ENCODE measurements around the gene GJA3.
"Not testable (repeated sequence)": the region's sequence is repeated elsewhere in the genome, so short reads cannot be mapped to it uniquely, and the experiment has no call there.

GJA3 gene

GRCh38 chr13:20181188-20181587 lies 20.3 kb upstream of the GJA3 start:
- DNase-seq: no peak

- DNase-seq: no peak
Measured at GRCh38 chr13:20178156-20178555, 17.3 kb upstream of the GJA3 start.

GRCh38 chr13:20177049-20177831 lies 16.4 kb upstream of the GJA3 start:
- DNase-seq: no peak

GRCh38 chr13:20175907-20176652 lies 15.2 kb upstream of the GJA3 start:
- DNase-seq: no peak

- DNase-seq: no peak
Measured at GRCh38 chr13:20175406-20175794, 14.5 kb upstream of the GJA3 start.

GRCh38 chr13:20174656-20175405 lies 14.0 kb upstream of the GJA3 start:
- DNase-seq: peak; percentile 48

GRCh38 chr13:20173116-20173746 lies 12.4 kb upstream of the GJA3 start:
- no peak for DNase-seq

GRCh38 chr13:20171364-20171763 lies 10.5 kb upstream of the GJA3 start:
- DNase-seq: no peak

- no peak for DNase-seq
Measured at GRCh38 chr13:20170921-20171320, 10.1 kb upstream of the GJA3 start.

GRCh38 chr13:20168396-20168795 lies 7.5 kb upstream of the GJA3 start:
- no peak for DNase-seq

GRCh38 chr13:20165417-20166257 lies 4.8 kb upstream of the GJA3 start:
- no peak for DNase-seq

- DNase-seq: no peak
Measured at GRCh38 chr13:20161951-20162300, 1.1 kb upstream of the GJA3 start.

- DNase-seq: no peak
Measured at GRCh38 chr13:20161275-20161950, 561 bp upstream of the GJA3 start.

- no peak for DNase-seq
Measured at GRCh38 chr13:20159646-20160305, 1.1 kb downstream of the GJA3 start.

GRCh38 chr13:20157151-20157796 lies 3.6 kb downstream of the GJA3 start:
- no peak for DNase-seq

- DNase-seq: no peak
Measured at GRCh38 chr13:20156702-20157101, 4.2 kb downstream of the GJA3 start.

- DNase-seq: not testable (repeated sequence)
Measured at GRCh38 chr13:20153290-20153689, 7.6 kb downstream of the GJA3 start.

GRCh38 chr13:20151612-20152011 lies 9.2 kb downstream of the GJA3 start:
- no peak for DNase-seq

GRCh38 chr13:20151016-20151415 lies 9.8 kb downstream of the GJA3 start:
- no peak for DNase-seq

GRCh38 chr13:20150561-20150960 lies 10.3 kb downstream of the GJA3 start:
- no peak for DNase-seq

GRCh38 chr13:20149762-20150161 lies 11.1 kb downstream of the GJA3 start:
- DNase-seq: no peak

Data from NCI-H446 treated with DMSO at 0.1 percent for 48 hours (cell line).